SW480 (cell line): Measurements from ENCODE around the gene TNP2.

Experiments used
- DNase-seq: peaks from one replicate; pipeline ENCODE4 v3.0.0-alpha.2; 2016; ENCODE audit warnings: low spot score

TNP2 gene

GRCh38 chr16:11276896-11277593 is 7.9 kb upstream of the TNP2 start:
- no peak for DNase-seq

DNA sequence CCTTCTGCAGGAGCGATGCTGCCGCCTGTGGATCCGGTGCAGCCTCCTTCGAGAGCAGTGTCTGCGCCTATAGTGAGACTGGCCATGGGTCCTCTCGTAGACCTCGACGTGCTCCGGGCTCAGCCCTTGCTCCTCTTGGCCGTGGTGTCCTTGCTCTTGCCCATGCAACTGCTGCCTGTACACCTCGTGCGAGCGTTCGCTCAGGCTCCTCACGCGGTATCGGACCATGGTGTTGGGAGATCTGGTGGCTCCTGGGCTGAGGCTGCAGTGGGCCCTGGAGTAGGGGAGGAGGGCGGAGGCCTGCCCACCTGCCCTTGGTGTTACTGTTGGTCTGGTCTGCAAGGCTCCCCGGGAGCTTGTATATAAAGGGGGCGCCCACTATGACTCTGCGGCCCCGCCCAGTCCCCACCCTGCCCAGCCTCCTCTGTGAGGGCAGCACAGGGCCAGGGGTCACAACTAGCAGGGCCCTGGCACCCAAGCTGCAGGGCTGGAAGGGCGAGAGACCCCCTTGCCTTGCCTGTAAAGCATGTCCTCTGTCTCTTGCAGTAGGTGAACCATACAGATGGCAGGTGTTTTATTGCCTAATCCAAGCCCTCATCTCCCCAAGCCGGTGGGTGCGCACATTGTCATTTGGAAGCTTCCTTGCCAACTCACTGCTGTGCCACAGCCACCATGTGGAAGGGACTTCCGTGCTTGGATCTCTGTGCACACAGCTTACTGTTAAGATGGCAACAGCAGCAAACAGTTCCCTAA is 7.2 kb upstream of the TNP2 start, which contains the start of gene PRM2:
PRM2 (minus strand) TSS at position 338 of the 753 bp plus-strand sequence; CDS start at position 228, 110 bp downstream.
- DNase-seq, result no peak

DNA sequence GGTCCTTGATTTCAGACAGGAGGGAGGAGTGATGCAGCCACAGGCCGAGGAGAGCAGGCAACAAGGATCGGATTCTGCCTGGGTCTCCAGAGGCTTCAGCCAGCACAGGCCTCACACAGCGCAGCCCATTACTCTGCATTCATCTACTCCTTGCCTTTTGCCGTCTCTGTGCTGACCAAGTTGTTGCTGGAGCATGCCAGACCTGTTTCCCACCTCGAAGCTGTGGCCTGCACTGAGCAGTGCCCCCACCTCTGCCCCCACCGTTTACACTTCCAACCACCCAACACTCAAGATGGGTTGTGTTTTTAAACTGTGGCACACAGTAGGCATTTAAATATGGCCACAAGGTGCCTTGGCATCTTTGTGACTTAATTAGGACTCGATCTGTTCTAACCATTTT is 5.8 kb upstream of the TNP2 start:
- DNase-seq, result no peak

- no peak for DNase-seq
Observed at GRCh38 chr16:11273721-11274324, 4.7 kb upstream of the TNP2 start.

- no peak for DNase-seq
Observed at GRCh38 chr16:11272921-11273720, 4.0 kb upstream of the TNP2 start, which contains the start of gene PRM3. TSS of gene PRM3 (minus strand) at chr16:11273629. CDS start at chr16:11273595, 34 bp downstream.

GRCh38 chr16:11272484-11272883 is 3.4 kb upstream of the TNP2 start:
- DNase-seq, result no peak

DNA sequence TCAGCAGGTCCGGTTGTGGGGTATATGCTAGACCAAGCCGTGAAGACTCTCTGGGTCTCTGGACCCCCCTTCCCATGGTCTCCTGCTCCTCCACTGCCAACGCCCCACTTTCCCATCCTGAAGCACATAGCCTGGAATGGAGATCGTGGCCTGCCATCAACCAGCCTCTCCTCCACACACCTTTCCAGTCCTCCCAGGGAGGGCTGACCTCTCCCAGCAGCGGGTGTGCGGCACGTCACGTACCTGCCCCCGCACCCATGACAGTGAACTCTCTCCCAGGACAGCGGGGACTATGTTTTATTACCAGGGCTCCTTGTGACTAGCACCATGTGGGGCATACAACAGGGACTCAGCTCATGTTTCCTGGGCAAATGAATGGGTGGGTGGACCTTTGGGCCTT is 2.5 kb upstream of the TNP2 start:
- no peak for DNase-seq

DNA sequence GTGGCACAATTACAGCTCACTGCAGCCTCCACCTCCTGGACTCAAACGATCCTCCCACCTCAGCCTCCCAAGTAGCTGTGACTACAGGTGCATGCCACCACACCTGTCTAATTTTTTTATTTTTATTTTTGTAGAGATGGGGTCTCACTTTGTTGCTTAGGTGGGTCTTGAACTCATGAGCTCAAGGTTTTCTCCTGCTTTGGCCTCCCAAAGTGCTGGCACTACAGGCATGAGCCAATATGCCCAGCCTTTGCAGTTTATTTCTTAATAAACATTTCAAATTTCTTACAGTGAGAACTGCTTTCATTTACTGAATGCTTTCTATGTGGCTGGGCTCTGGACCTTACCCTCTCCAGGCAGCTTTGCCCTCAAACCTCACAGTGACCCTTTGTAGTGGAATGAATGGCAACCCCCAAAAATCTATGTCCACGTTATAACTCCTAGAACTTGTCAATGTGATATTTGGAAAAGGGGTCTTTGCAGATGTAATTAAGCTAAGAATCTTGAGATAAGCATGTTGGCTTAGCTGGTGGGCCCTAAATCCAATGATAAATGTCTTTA is 1.6 kb upstream of the TNP2 start:
- DNase-seq, result no peak

- DNase-seq, result no peak
Observed at GRCh38 chr16:11265124-11265523, 4.0 kb downstream of the TNP2 start.

GRCh38 chr16:11264155-11264832 is 4.8 kb downstream of the TNP2 start:
- no peak for DNase-seq

- DNase-seq, result no peak
Observed at GRCh38 chr16:11263737-11264136, 5.4 kb downstream of the TNP2 start.

DNA sequence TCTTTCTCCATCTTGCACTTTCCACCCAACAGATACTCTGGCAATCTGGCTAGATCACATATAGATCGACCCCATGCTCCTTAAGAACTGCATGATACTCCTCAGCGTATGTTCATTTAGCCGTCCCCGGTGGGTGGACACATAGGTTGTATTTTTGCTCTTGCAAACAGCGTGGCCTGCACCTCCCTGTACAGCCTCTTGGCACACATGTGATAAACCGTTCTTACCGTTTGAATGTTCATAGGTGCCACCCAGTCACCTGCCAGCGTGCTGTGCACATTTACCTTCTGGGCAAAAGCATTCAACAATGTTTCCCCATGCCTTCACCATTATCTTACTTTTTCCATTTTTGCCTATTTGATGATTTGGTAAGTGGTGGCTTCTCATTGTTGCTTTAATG is 6.2 kb downstream of the TNP2 start:
- DNase-seq, result no peak

DNA sequence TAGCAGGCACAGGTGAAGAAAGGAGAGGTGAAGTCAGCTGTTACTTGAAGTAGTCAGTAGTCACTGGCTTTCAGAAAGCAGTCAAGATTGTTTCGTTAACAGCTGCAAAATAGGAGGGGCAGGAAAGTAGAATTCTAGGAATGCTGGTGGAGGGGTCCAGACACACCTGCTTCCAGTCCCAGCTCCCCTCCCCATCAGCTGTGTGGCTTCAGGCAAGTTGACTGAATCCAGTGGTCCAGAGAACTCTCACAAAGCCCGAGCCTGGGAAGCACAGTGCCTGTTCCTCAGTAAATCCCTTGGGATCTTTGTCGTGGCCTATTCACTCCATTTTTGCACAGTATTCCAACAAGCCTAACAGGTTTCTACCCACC is 8.5 kb downstream of the TNP2 start:
- DNase-seq, result no peak

DNA sequence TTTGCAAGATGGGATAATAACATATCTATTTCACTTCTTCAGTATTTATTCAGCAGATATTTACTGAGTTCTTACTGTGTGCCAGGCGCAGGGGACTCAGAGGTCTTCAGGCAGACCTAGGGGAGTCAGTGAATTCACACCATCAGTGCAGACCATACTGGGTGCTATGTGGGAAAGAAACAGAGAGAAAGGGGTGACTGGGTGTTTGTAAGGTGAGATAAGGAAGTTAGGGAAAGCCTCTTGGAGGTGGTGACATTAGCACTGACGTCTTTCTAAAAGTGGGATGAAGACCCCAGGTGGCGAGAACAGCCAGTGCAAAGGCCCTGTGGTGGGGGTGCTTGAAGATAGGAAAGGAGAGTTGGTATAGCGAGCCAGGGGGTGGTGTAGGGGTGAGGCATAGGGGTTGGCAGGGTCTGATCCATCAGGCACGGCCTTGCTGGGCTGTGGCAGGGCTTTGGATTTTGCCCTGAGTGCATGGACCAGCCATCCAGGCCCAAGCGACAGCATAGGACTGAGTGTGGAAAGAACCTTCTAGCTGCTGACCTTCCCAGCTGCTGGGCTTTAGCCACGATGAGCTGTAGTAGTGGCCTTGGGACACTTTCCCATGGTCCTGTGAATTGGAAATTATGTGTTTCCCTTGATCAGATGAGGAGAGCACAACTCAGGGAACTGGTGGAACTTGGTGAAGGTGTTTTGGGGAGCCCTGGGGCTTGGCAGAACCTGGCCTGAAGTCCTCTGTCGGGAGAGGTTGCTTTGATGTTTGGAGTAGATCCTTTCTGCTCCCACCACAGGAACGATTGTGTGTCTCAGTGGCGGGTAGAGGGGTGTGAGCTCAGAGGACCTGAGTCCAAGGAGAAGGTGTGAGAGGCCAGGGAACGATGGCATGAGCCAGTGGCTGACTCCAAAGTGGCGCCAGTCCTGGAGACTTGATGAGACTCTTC is 9.2 kb downstream of the TNP2 start:
- no peak for DNase-seq

GRCh38 chr16:11258553-11259492 is 10.3 kb downstream of the TNP2 start:
- DNase-seq, result no peak

GRCh38 chr16:11257131-11257938 is 11.8 kb downstream of the TNP2 start:
- peak; percentile 83 for DNase-seq

DNA sequence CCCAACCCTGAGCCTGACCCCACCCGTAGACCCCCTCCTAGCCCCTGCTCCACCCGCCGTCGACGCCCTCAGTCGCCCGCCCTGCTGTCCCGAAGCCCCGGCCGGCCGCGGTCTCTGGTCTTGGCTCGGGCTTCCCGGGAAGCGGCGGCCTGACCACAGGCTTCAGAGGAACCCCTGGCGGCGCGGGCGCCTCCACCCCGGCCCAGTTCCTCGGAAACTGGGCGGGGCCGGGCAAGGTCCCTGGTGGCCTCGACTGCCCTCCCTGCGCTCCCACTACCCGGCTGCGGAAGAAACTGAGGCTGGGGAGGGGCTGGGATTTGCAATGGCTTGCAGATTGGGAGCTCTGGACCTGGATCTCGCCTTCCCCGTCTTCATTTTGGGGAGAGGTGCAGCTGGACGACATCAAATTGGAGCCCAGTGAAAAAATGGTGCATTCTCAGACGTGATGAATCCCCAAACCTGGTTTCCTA is 12.4 kb downstream of the TNP2 start:
- DNase-seq, result no peak
